Activated naive CD4-positive, alpha-beta T cell treated with anti-CD3 and anti-CD28 coated beads for 36 hours (primary cell): ENCODE results near the gene VSTM5. TPM values are rescaled to one million over a fixed set of nuclear protein-coding genes. Genes with fewer than 3 reads are reported as not detected.

Experiments
- CTCF ChIA-PET: fragments of 350-600 bp; sonication (Branson Sonifier 250); formaldehyde crosslinking; loops from one replicate; lab custom pipeline; 2021; ENCODE audit warnings: antibody characterized with exemption; lab: Charles Lee
- DNase-seq: peaks from one replicate; pipeline ENCODE4 v3.0.0-alpha.2; 2020
- H3K27ac Mint-ChIP-seq: one replicate; pipeline ENCODE4 v1.8.0; 2021; ENCODE audit warnings: mild to moderate bottlenecking, mixed read lengths
- H3K27me3 Mint-ChIP-seq: one replicate; pipeline ENCODE4 v1.8.0; 2021; ENCODE audit warnings: low read depth, mixed read lengths
- H3K36me3 Mint-ChIP-seq: one replicate; pipeline ENCODE4 v1.8.0; 2021; ENCODE audit warnings: low read depth, mixed read lengths
- H3K4me1 Mint-ChIP-seq: one replicate; pipeline ENCODE4 v1.8.0; 2021; ENCODE audit warnings: low read depth, mixed read lengths
- H3K4me3 Mint-ChIP-seq: one replicate; pipeline ENCODE4 v1.8.0; 2021; ENCODE audit warnings: mild to moderate bottlenecking, moderate library complexity, mixed read lengths
- H3K9me3 Mint-ChIP-seq: one replicate; pipeline ENCODE4 v1.8.0; 2021; ENCODE audit warnings: mixed read lengths
- intact Hi-C: fragments of 100-400 bp; cut with micrococcal nuclease; formaldehyde crosslinking; loops from one replicate; pipeline ENCODE4 v1.15.1; 2023
- total RNA-seq, 2 experiments: library from RNA; stranded (reverse); gene quantifications; one replicate each; pipeline ENCODE4 v1.2.3, GENCODE V29; 2021

The VSTM5 gene
- total RNA-seq, 2 experiments from 2014 or later, result not detected

- Mint-ChIP-seq H3K27me3 (no peaks in the 10 kb centered on the region), H3K27ac (no peak overlapping the region), H3K9me3 (no peaks in the 10 kb centered on the region), H3K36me3 (no peaks in the 10 kb centered on the region), H3K4me3 (no peak overlapping the region), H3K4me1 (no peaks in the 10 kb centered on the region)
- intact Hi-C loops, result no loop called here
- DNase-seq, result no peak
- CTCF ChIA-PET, result no interaction called here
Measured at GRCh38 chr11:93840180-93840579, 10.2 kb downstream of the VSTM5 start.

GRCh38 chr11:93838967-93839366 is 11.5 kb downstream of the VSTM5 start:
- CTCF ChIA-PET, result no interaction called here
- no peaks in the 10 kb centered on the region for H3K4me1 Mint-ChIP-seq

GRCh38 chr11:93832780-93833179 is 17.6 kb downstream of the VSTM5 start:
- Mint-ChIP-seq H3K36me3 (no peaks in the 10 kb centered on the region), H3K4me3 (no peak overlapping the region), H3K27me3 (peaks cover 6% of the 10 kb centered on the region), H3K9me3 (no peaks in the 10 kb centered on the region), H3K4me1 (no peaks in the 10 kb centered on the region), H3K27ac (no peak overlapping the region)
- no peak for DNase-seq
- CTCF ChIA-PET, result interaction anchor here (0.6 kb wide), 1 partner anchor 28 kb away, joined by 3 read pairs; no protein-coding TSS in a partner anchor
- intact Hi-C loops, result no loop called here

More at GRCh38 chr11:93838967-93839366, 11.5 kb downstream of the VSTM5 start:
- no peak overlapping the region for H3K27ac Mint-ChIP-seq
- no peak for DNase-seq
- H3K36me3 Mint-ChIP-seq, result no peaks in the 10 kb centered on the region
- intact Hi-C loops, result no loop called here
- no peak overlapping the region for H3K4me3 Mint-ChIP-seq
- no peaks in the 10 kb centered on the region for H3K9me3 Mint-ChIP-seq
- H3K27me3 Mint-ChIP-seq, result no peaks in the 10 kb centered on the region

GRCh38 chr11:93831343-93832127 is 18.9 kb downstream of the VSTM5 start:
- intact Hi-C loops, result no loop called here

GRCh38 chr11:93829598-93829997 is 20.8 kb downstream of the VSTM5 start:
- H3K4me3 Mint-ChIP-seq, result no peak overlapping the region
- H3K27ac Mint-ChIP-seq, result no peak overlapping the region
- CTCF ChIA-PET, result no interaction called here
- peaks cover 6% of the 10 kb centered on the region for H3K27me3 Mint-ChIP-seq
- intact Hi-C loops, result no loop called here
- H3K36me3 Mint-ChIP-seq, result no peaks in the 10 kb centered on the region
- no peak for DNase-seq
- H3K9me3 Mint-ChIP-seq, result no peaks in the 10 kb centered on the region
- H3K4me1 Mint-ChIP-seq, result no peaks in the 10 kb centered on the region

More at GRCh38 chr11:93831343-93832127, 18.9 kb downstream of the VSTM5 start:
- H3K27ac Mint-ChIP-seq, result no peak overlapping the region
- no peaks in the 10 kb centered on the region for H3K4me1 Mint-ChIP-seq
- no peaks in the 10 kb centered on the region for H3K36me3 Mint-ChIP-seq
- H3K9me3 Mint-ChIP-seq, result no peaks in the 10 kb centered on the region
- CTCF ChIA-PET, result interaction anchor here (0.6 kb wide), 1 partner anchor 689 kb away, joined by 3 read pairs; no protein-coding TSS in a partner anchor
- H3K27me3 Mint-ChIP-seq, result peaks cover 6% of the 10 kb centered on the region
- no peak for DNase-seq
- no peak overlapping the region for H3K4me3 Mint-ChIP-seq

- H3K9me3 Mint-ChIP-seq, result no peaks in the 10 kb centered on the region
- DNase-seq, result no peak
- H3K4me3 Mint-ChIP-seq, result no peak overlapping the region
- CTCF ChIA-PET, result no interaction called here
- H3K27ac Mint-ChIP-seq, result no peak overlapping the region
- peaks cover 6% of the 10 kb centered on the region for H3K27me3 Mint-ChIP-seq
- intact Hi-C loops, result no loop called here
- no peaks in the 10 kb centered on the region for H3K4me1 Mint-ChIP-seq
- H3K36me3 Mint-ChIP-seq, result no peaks in the 10 kb centered on the region
Measured at GRCh38 chr11:93827363-93827762, 23.1 kb downstream of the VSTM5 start.

- DNase-seq, result no peak
- CTCF ChIA-PET, result interaction anchor here (0.8 kb wide), 1 partner anchor 14 kb away, joined by 5 read pairs; no protein-coding TSS in a partner anchor
- intact Hi-C loops, result no loop called here
- Mint-ChIP-seq H3K36me3 (peaks cover 3% of the 10 kb centered on the region), H3K9me3 (no peaks in the 10 kb centered on the region), H3K27ac (no peak overlapping the region), H3K4me1 (no peaks in the 10 kb centered on the region), H3K27me3 (no peaks in the 10 kb centered on the region), H3K4me3 (no peak overlapping the region)
Measured at GRCh38 chr11:93823210-93823609, 27.2 kb downstream of the VSTM5 start.

GRCh38 chr11:93822359-93822758 is 28.1 kb downstream of the VSTM5 start:
- no peaks in the 10 kb centered on the region for H3K9me3 Mint-ChIP-seq
- DNase-seq, result no peak
- H3K27me3 Mint-ChIP-seq, result no peaks in the 10 kb centered on the region
- no peak overlapping the region for H3K4me3 Mint-ChIP-seq
- H3K4me1 Mint-ChIP-seq, result no peaks in the 10 kb centered on the region
- intact Hi-C loops, result no loop called here
- CTCF ChIA-PET, result no interaction called here
- H3K27ac Mint-ChIP-seq, result no peak overlapping the region
- peaks cover 3% of the 10 kb centered on the region for H3K36me3 Mint-ChIP-seq

- Mint-ChIP-seq H3K36me3 (peaks cover 3% of the 10 kb centered on the region), H3K4me3 (no peak overlapping the region), H3K9me3 (no peaks in the 10 kb centered on the region), H3K27me3 (no peaks in the 10 kb centered on the region), H3K27ac (no peak overlapping the region), H3K4me1 (no peaks in the 10 kb centered on the region)
- intact Hi-C loops, result no loop called here
- DNase-seq, result no peak
- CTCF ChIA-PET, result no interaction called here
Measured at GRCh38 chr11:93821617-93822016, 28.8 kb downstream of the VSTM5 start.

- Mint-ChIP-seq H3K9me3 (no peaks in the 10 kb centered on the region), H3K27ac (no peak overlapping the region), H3K4me3 (no peak overlapping the region), H3K36me3 (peaks cover 6% of the 10 kb centered on the region), H3K27me3 (no peaks in the 10 kb centered on the region), H3K4me1 (no peaks in the 10 kb centered on the region)
- CTCF ChIA-PET, result no interaction called here
- intact Hi-C loops, result no loop called here
- DNase-seq, result no peak
Measured at GRCh38 chr11:93820847-93821246, 29.6 kb downstream of the VSTM5 start.

GRCh38 chr11:93819966-93820695 is 30.3 kb downstream of the VSTM5 start:
- H3K27ac Mint-ChIP-seq, result no peak overlapping the region

GRCh38 chr11:93817426-93818348 is 32.7 kb downstream of the VSTM5 start:
- no peak overlapping the region for H3K27ac Mint-ChIP-seq
- H3K9me3 Mint-ChIP-seq, result no peaks in the 10 kb centered on the region
- CTCF ChIA-PET, result no interaction called here
- intact Hi-C loops, result no loop called here
- no peak overlapping the region for H3K4me3 Mint-ChIP-seq
- H3K4me1 Mint-ChIP-seq, result no peaks in the 10 kb centered on the region
- no peak for DNase-seq
- H3K27me3 Mint-ChIP-seq, result no peaks in the 10 kb centered on the region
- H3K36me3 Mint-ChIP-seq, result peaks cover 24% of the 10 kb centered on the region

More at GRCh38 chr11:93819966-93820695, 30.3 kb downstream of the VSTM5 start:
- H3K27me3 Mint-ChIP-seq, result no peaks in the 10 kb centered on the region
- no peaks in the 10 kb centered on the region for H3K9me3 Mint-ChIP-seq
- no peak overlapping the region for H3K4me3 Mint-ChIP-seq
- CTCF ChIA-PET, result no interaction called here
- DNase-seq, result no peak
- H3K4me1 Mint-ChIP-seq, result no peaks in the 10 kb centered on the region
- intact Hi-C loops, result no loop called here
- H3K36me3 Mint-ChIP-seq, result peaks cover 11% of the 10 kb centered on the region
